Esophagus muscularis mucosa (tissue), 4 donors: Measurements from ENCODE around the gene DOCK4.

Source experiments
- EP300 ChIP-seq: sonication (generic); formaldehyde crosslinking; IDR thresholded peaks from one replicate; pipeline ENCODE4 v1.6.1; 2017; ENCODE audit warnings: antibody characterized with exemption
- POLR2A ChIP-seq: fragments of 450-650 bp; IDR thresholded peaks from one replicate; pipeline ENCODE4 v1.6.1; 2017; ENCODE audit warnings: antibody characterized with exemption, moderate library complexity, mild to moderate bottlenecking, low read depth
- POLR2AphosphoS5 ChIP-seq, 2 donors: sonication (generic); formaldehyde crosslinking; IDR thresholded peaks; one replicate each; pipeline ENCODE4 v1.6.1; 2017; ENCODE audit warnings: antibody characterized with exemption in 2 of 2
- TF ChIP-seq, protein P1 (sequence below), 3 experiments: fragments of 200-600 bp in 2 of 3; fragments of 450-650 bp in 1 of 3; sonication (generic) in 2 of 3; IDR thresholded peaks; one replicate each; pipeline ENCODE4 v1.5.1; 2017 to 2019; ENCODE audit warnings: antibody characterized with exemption in 3 of 3, mild to moderate bottlenecking in 2 of 3, moderate library complexity in 1 of 3

GRCh38 chr7:111937163-111937562 lies 269.0 kb downstream of the DOCK4 start:
- TF ChIP-seq, protein P1, sequence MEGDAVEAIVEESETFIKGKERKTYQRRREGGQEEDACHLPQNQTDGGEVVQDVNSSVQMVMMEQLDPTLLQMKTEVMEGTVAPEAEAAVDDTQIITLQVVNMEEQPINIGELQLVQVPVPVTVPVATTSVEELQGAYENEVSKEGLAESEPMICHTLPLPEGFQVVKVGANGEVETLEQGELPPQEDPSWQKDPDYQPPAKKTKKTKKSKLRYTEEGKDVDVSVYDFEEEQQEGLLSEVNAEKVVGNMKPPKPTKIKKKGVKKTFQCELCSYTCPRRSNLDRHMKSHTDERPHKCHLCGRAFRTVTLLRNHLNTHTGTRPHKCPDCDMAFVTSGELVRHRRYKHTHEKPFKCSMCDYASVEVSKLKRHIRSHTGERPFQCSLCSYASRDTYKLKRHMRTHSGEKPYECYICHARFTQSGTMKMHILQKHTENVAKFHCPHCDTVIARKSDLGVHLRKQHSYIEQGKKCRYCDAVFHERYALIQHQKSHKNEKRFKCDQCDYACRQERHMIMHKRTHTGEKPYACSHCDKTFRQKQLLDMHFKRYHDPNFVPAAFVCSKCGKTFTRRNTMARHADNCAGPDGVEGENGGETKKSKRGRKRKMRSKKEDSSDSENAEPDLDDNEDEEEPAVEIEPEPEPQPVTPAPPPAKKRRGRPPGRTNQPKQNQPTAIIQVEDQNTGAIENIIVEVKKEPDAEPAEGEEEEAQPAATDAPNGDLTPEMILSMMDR (IDR thresholded peaks at IDR 0.05) = no peak
- no peak for TF ChIP-seq POLR2AphosphoS5 (IDR thresholded peaks at IDR 0.05)
- TF ChIP-seq EP300 = no peak
- TF ChIP-seq POLR2A = no peak
